Muscle layer of colon (tissue), 2 donors: ENCODE measurements around the gene LYRM9.
"Not testable (repeated sequence)": the region's sequence is repeated elsewhere in the genome, so short reads cannot be mapped to it uniquely, and the experiment has no call there.

ENCODE experiments used
- H3K27ac ChIP-seq: one replicate; pipeline ENCODE4 v1.7.0; 2013; ENCODE audit warnings: low read depth, mild to moderate bottlenecking, low read length, moderate library complexity
- H3K27me3 ChIP-seq, 2 donors: one replicate each; pipeline ENCODE4 v1.7.0; 2013; ENCODE audit warnings: low read length in 2 of 2, mild to moderate bottlenecking in 2 of 2; ENCODE audit not compliant: insufficient read depth in 2 of 2, control insufficient read depth in 1 of 2
- H3K36me3 ChIP-seq: one replicate; pipeline ENCODE4 v1.7.0; 2013; ENCODE audit warnings: mild to moderate bottlenecking, low read length; ENCODE audit not compliant: insufficient read depth
- H3K4me1 ChIP-seq: one replicate; pipeline ENCODE4 v1.7.0; 2013; ENCODE audit warnings: mild to moderate bottlenecking, low read length; ENCODE audit not compliant: insufficient read depth
- H3K4me3 ChIP-seq, 2 donors: one replicate each; pipeline ENCODE4 v1.7.0; 2013; ENCODE audit warnings: low read length in 2 of 2, low read depth in 1 of 2, mild to moderate bottlenecking in 1 of 2, moderate library complexity in 1 of 2
- H3K9ac ChIP-seq: one replicate; pipeline ENCODE4 v1.7.0; 2013; ENCODE audit warnings: low read length
- H3K9me3 ChIP-seq: one replicate; pipeline ENCODE4 v1.7.0; 2013; ENCODE audit warnings: mild to moderate bottlenecking, low read length
- donor health status: abdominal sarcoma.
- donor health status: Adenocarcinoma of cecum.

LYRM9 gene

DNA sequence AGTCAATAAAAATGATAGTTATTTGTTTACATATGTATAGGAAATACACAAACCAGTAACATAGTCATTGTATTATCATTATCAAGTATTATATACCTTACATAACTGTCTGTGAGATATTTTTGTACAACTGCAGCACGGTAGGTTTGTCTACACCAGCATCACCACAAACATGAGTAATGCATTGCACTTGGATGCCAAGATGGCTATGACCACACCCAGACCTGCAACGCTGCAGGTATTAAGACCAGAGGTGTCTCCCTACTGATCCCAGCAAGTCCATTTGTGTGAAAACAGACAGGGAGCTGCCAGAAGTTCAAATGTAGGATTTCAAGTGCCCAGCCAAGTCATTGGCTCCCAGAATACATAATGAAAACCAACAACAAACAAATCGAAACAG, 58.6 kb downstream of the LYRM9 start:
- H3K27ac ChIP-seq = no peak overlapping the region
- no peaks in the 10 kb centered on the region for H3K36me3 ChIP-seq
- no peaks in the 10 kb centered on the region for H3K9me3 ChIP-seq
- no peaks in the 10 kb centered on the region for H3K27me3 ChIP-seq
- no peak overlapping the region for H3K4me3 ChIP-seq
- no peak overlapping the region for H3K9ac ChIP-seq
- H3K4me1 ChIP-seq = no peaks in the 10 kb centered on the region

GRCh38 chr17:27832831-27833230, 60.3 kb downstream of the LYRM9 start:
- Histone ChIP-seq H3K4me3 (no peak overlapping the region), H3K4me1 (no peaks in the 10 kb centered on the region), H3K27ac (no peak overlapping the region), H3K9me3 (no peaks in the 10 kb centered on the region), H3K36me3 (no peaks in the 10 kb centered on the region), H3K9ac (no peak overlapping the region), H3K27me3 (no peaks in the 10 kb centered on the region)

- not testable (repeated sequence) for H3K27ac ChIP-seq, H3K36me3 ChIP-seq, H3K4me3 ChIP-seq, H3K4me1 ChIP-seq, H3K27me3 ChIP-seq, H3K9me3 ChIP-seq, H3K9ac ChIP-seq
Measured at GRCh38 chr17:27829888-27830287, 63.3 kb downstream of the LYRM9 start.

GRCh38 chr17:27829143-27829711, 63.9 kb downstream of the LYRM9 start:
- H3K4me1 ChIP-seq, H3K36me3 ChIP-seq, H3K27ac ChIP-seq, H3K27me3 ChIP-seq, H3K4me3 ChIP-seq, H3K9me3 ChIP-seq, H3K9ac ChIP-seq: not testable (repeated sequence)
